Mesenchymal stem cell (in vitro differentiated cells and primary cell): ENCODE data around the gene NTRK1.

Experiments
- DNase-seq: peaks from one replicate; pipeline ENCODE4 v3.0.0-alpha.2; 2013
- H2AFZ ChIP-seq: one replicate; pipeline ENCODE4 v1.6.1; 2013; ENCODE audit warnings: low read depth, mild to moderate bottlenecking, control low read depth, inconsistent platforms, low read length, moderate library complexity
- H2AK5ac ChIP-seq: 2 replicates; pipeline ENCODE4 v1.6.1; 2013; ENCODE audit warnings: low read length, moderate library complexity, mild to moderate bottlenecking, inconsistent platforms; ENCODE audit not compliant: severe bottlenecking
- H2BK120ac ChIP-seq: one replicate; pipeline ENCODE4 v1.6.1; 2013; ENCODE audit warnings: low read depth, mild to moderate bottlenecking, inconsistent platforms, low read length, moderate library complexity
- H2BK12ac ChIP-seq, 2 experiments: one replicate each; pipeline ENCODE4 v1.6.1; 2013; ENCODE audit warnings: inconsistent platforms in 2 of 2, low read length in 2 of 2, mild to moderate bottlenecking in 2 of 2, moderate library complexity in 2 of 2, control low read depth in 1 of 2
- H2BK15ac ChIP-seq: one replicate; pipeline ENCODE4 v1.6.1; 2013; ENCODE audit warnings: mild to moderate bottlenecking, low read depth, inconsistent platforms; ENCODE audit not compliant: poor library complexity, severe bottlenecking
- H2BK5ac ChIP-seq: 2 replicates; pipeline ENCODE4 v1.6.1; 2013; ENCODE audit warnings: low read depth, mild to moderate bottlenecking, low read length, control low read depth, inconsistent platforms; ENCODE audit not compliant: poor library complexity, severe bottlenecking
- H3K14ac ChIP-seq, 2 experiments: one replicate each; pipeline ENCODE4 v1.6.1; 2013; ENCODE audit warnings: inconsistent platforms in 2 of 2, low read length in 2 of 2, control low read depth in 1 of 2, mild to moderate bottlenecking in 1 of 2, moderate library complexity in 1 of 2
- H3K18ac ChIP-seq, 2 experiments: one replicate each; pipeline ENCODE4 v1.6.1; 2013; ENCODE audit warnings: inconsistent platforms in 2 of 2, low read length in 2 of 2, control low read depth in 1 of 2, low read depth in 1 of 2, mild to moderate bottlenecking in 1 of 2
- H3K23ac ChIP-seq, 2 experiments: one replicate each; pipeline ENCODE4 v1.6.1; 2013; ENCODE audit warnings: inconsistent platforms in 2 of 2, low read length in 2 of 2, mild to moderate bottlenecking in 2 of 2, moderate library complexity in 2 of 2, control low read depth in 1 of 2
- H3K27ac ChIP-seq: 2 replicates; pipeline ENCODE4 v1.5.1; 2013; ENCODE audit warnings: mild to moderate bottlenecking, moderate library complexity, low read length, control low read depth, inconsistent platforms; ENCODE audit not compliant: poor library complexity, severe bottlenecking
- H3K27me3 ChIP-seq, 2 experiments: 2 replicates each; pipeline versions ENCODE4 v1.6.1 to v1.7.0; 2013; ENCODE audit warnings: low read length in 2 of 2, mild to moderate bottlenecking in 2 of 2, moderate library complexity in 2 of 2, control low read depth in 1 of 2, inconsistent platforms in 1 of 2; ENCODE audit not compliant: control insufficient read depth in 1 of 2, insufficient read depth in 1 of 2
- H3K36me3 ChIP-seq, 2 experiments: 2 replicates each; pipeline versions ENCODE4 v1.6.1 to v1.7.0; 2013; ENCODE audit warnings: low read length in 2 of 2, control low read depth in 1 of 2, inconsistent platforms in 1 of 2, low read depth in 1 of 2, mild to moderate bottlenecking in 1 of 2; ENCODE audit not compliant: insufficient read depth in 2 of 2, control insufficient read depth in 1 of 2
- H3K4ac ChIP-seq, 2 experiments: one replicate each; pipeline ENCODE4 v1.6.1; 2013; ENCODE audit warnings: inconsistent platforms in 2 of 2, low read length in 2 of 2, mild to moderate bottlenecking in 2 of 2, moderate library complexity in 2 of 2, control low read depth in 1 of 2, low read depth in 1 of 2
- H3K4me1 ChIP-seq: 2 replicates; pipeline ENCODE4 v1.6.1; 2013; ENCODE audit warnings: low read depth, low read length, control low read depth; ENCODE audit not compliant: control insufficient read depth, insufficient read depth
- H3K4me2 ChIP-seq: 2 replicates; pipeline ENCODE4 v1.6.1; 2013; ENCODE audit warnings: low read length, mild to moderate bottlenecking, inconsistent platforms; ENCODE audit not compliant: poor library complexity, severe bottlenecking
- H3K4me3 ChIP-seq, 2 experiments: 2 replicates each; pipeline versions ENCODE4 v1.5.1 to v1.7.0; 2013; ENCODE audit warnings: low read length in 2 of 2, mild to moderate bottlenecking in 2 of 2, control low read depth in 1 of 2, low read depth in 1 of 2; ENCODE audit not compliant: insufficient read depth in 1 of 2
- H3K79me1 ChIP-seq: replicated peaks from 2 replicates; pipeline ENCODE4 v1.6.1; 2013; ENCODE audit warnings: mild to moderate bottlenecking, control low read depth, low read length, inconsistent platforms; ENCODE audit not compliant: poor library complexity, severe bottlenecking
- H3K9ac ChIP-seq: 2 replicates; pipeline ENCODE4 v1.7.0; 2013; ENCODE audit warnings: mild to moderate bottlenecking, low read length, moderate library complexity
- H3K9me3 ChIP-seq: 2 replicates; pipeline ENCODE4 v1.7.0; 2013; ENCODE audit warnings: mild to moderate bottlenecking, low read length; ENCODE audit not compliant: control insufficient read depth
- H4K8ac ChIP-seq: one replicate; pipeline ENCODE4 v1.6.1; 2013; ENCODE audit warnings: inconsistent platforms, mild to moderate bottlenecking, low read length, moderate library complexity
- H4K91ac ChIP-seq: one replicate; pipeline ENCODE4 v1.6.1; 2013; ENCODE audit warnings: mild to moderate bottlenecking, low read length, inconsistent platforms
- WGBS: methylation state at CpG from one replicate; pipeline ENCODE4 v1.1.7; 2013; ENCODE audit warnings: mixed read lengths; 5-methylcytosine and 5-hydroxymethylcytosine counted together

NTRK1 gene

DNA sequence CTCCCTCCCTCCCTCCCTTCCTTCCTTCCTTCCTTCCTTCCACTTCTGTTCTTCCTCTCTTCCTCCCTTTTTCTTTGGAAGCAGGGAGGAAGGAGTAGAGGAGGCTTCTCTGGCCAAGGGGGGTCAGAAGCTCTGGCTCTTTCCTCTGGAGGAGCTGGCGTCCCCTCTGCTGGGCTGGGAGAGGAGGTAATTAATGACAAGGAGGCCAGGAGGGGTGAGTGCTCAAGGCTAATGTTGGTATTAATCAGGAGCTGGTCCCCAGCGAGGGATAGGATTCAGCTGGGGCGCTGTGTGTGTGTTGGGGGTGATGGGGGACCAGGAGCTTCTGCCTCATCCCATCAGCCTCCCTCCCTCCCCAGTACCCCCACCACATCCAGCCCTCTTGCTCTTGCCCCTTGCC is 26.7 kb downstream of the NTRK1 start:
- Histone ChIP-seq H2AFZ (no peak overlapping the region), H4K8ac (no peak overlapping the region), H3K18ac (no peak overlapping the region), H3K4me3 (no peak overlapping the region), H2BK15ac (no peak overlapping the region), H3K9me3 (no peaks in the 10 kb centered on the region), H3K4me1 (no peaks in the 10 kb centered on the region), H3K27ac (no peak overlapping the region), H3K27me3 (peaks cover 54 to 65% of the 10 kb centered on the region in 2 experiments), H3K23ac (no peak overlapping the region), H3K4ac (no peak overlapping the region), H3K4me2 (no peak overlapping the region), H3K36me3 (peaks cover 0 to 3% of the 10 kb centered on the region in 2 experiments), H2BK5ac (no peak overlapping the region), H3K79me1 (no peaks in the 10 kb centered on the region), H4K91ac (no peak overlapping the region), H2BK12ac (no peak overlapping the region), H2BK120ac (no peak overlapping the region), H3K9ac (no peak overlapping the region), H3K14ac (no peak overlapping the region), H2AK5ac (no peak overlapping the region)
- DNase-seq, result no peak
- WGBS, result 0% methylated on average over 1 of the region's 3 CpGs

DNA sequence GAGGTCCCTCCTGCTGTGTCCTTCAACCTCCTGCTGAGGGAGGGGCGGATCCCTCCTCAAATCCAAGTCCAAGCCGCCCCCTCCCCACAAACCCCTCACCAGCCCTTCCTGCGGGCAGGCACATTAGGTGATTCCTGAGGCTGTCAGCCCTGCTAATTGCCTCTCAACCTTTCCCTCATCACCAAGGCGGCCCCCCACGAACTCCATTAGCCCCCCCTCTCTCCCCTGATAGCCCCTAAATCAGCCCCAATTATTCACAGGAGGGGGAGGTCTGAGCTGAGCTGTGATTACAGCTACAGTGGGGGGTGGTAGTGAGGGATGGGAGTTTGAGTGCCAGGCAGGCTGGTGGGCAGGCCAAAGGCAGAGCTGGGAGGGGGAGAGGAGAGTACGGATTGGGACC is 27.1 kb downstream of the NTRK1 start:
- H4K91ac ChIP-seq, result no peak overlapping the region
- WGBS, result 16% methylated on average over 3 of the region's 6 CpGs

DNA sequence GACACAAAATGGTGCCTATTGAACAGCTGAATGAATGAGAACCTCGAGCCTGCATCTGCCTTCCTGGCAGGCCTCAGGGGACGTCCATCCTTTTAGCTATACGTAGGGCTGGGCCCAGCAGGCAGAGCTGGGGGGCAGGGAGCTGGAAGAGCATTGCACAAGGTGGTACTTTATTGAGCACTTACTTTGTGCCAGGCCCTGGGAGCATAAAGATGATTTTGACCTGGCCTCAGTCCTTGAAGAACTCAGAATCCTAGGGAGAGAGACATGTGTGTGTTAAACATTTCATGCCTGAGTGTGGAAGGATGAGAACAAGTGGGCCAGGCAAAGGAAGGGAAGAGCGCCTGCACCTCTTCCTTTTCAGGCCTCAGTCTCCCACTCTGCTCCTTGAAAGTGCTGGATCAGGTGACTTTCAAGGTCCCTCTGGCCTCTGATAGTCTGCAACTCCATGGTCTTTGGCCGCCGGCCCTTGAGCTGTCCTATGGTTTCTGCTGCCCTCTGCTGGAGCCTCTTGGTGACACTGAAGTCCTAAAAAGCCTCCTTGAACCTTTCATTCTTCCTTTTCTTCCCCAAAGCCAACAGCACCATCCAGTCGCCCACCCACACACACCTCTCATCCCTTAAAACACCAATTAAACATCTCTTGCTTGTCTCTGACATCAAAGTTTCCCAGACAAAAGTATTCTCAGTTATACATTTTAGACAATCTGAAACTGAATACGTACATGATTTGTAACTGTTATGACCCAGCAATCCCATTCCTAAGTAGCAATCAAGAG is 29.3 kb downstream of the NTRK1 start:
- Histone ChIP-seq H3K27ac (no peak overlapping the region), H2BK120ac (no peak overlapping the region), H3K4me1 (peaks cover 20% of the 10 kb centered on the region), H2AFZ (no peak overlapping the region), H2AK5ac (no peak overlapping the region), H3K9me3 (no peaks in the 10 kb centered on the region), H4K8ac (peak overlapping the region; percentile 78), H3K36me3 (peaks cover 0 to 3% of the 10 kb centered on the region in 2 experiments), H2BK15ac (no peak overlapping the region), H3K4me3 (no peak overlapping the region), H3K18ac (no peak overlapping the region), H3K27me3 (peaks cover 29 to 38% of the 10 kb centered on the region in 2 experiments), H3K79me1 (no peaks in the 10 kb centered on the region), H3K4me2 (no peak overlapping the region), H3K4ac (no peak overlapping the region), H2BK5ac (no peak overlapping the region), H4K91ac (no peak overlapping the region), H3K14ac (no peak overlapping the region), H2BK12ac (no peak overlapping the region), H3K9ac (no peak overlapping the region), H3K23ac (no peak overlapping the region)
- 45% methylated on average over 8 of the region's 8 CpGs for WGBS
- DNase-seq, result peak; percentile 80

More for the DNA sequence above, 27.1 kb downstream of the NTRK1 start:
- Histone ChIP-seq H3K27ac (no peak overlapping the region), H3K27me3 (peaks cover 50 to 60% of the 10 kb centered on the region in 2 experiments), H4K8ac (no peak overlapping the region), H2BK15ac (peak overlapping the region; percentile 4), H3K4me3 (no peak overlapping the region), H3K79me1 (no peaks in the 10 kb centered on the region), H3K4me2 (no peak overlapping the region), H2BK120ac (no peak overlapping the region), H3K18ac (no peak overlapping the region), H3K4me1 (peaks cover 1% of the 10 kb centered on the region), H3K36me3 (peaks cover 0 to 3% of the 10 kb centered on the region in 2 experiments), H2AK5ac (no peak overlapping the region), H2BK5ac (no peak overlapping the region), H3K9ac (no peak overlapping the region), H3K9me3 (no peaks in the 10 kb centered on the region), H3K23ac (no peak overlapping the region), H2BK12ac (no peak overlapping the region), H3K4ac (no peak overlapping the region), H2AFZ (no peak overlapping the region), H3K14ac (no peak overlapping the region)
- no peak for DNase-seq

DNA sequence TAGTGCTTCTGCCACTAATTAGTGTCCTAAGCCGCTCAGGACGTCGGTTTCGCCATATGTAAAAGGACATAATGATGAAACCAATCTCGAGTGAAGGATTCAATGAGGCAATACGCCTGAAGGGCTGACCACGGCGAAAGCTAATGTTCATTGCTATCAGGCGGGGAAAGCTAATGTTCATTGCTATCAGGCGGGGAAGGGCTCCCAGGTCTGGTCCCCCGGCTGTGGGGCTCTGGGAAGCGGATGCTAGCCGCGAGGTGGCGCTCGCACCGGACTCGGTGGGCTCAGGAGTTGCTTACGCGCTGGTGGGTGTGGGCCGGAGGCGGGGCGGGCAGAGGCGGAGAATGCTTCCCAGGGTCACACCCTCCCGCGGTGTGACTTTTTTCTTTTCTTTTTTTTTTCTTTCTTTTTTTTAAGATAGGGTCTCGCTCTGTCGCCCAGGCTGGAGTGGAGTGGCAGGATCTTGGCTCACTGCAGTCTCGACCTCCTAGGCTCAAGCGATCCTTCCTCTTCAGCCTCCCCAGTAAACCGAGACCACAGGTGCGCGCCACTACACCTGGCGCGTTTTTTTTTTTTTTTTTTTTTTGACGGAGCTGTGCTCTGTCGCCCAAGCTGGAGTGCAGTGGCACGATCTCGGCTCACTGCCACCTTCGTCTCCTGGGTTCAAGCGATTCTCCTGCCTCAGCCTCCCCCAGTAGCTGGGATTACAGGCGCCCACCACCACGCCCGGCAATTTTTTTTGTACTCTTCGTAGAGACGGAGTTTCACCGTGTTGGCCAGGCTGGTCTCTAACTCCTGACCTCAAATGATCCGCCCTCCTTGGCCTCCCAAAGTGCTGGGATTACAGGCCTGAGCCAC is 31.8 kb downstream of the NTRK1 start:
- Histone ChIP-seq H2BK12ac (no peak overlapping the region), H3K27me3 (peaks cover 10 to 14% of the 10 kb centered on the region in 2 experiments), H3K36me3 (peaks cover 0 to 3% of the 10 kb centered on the region in 2 experiments), H4K8ac (no peak overlapping the region), H3K18ac (no peak overlapping the region), H2BK120ac (peak overlapping the region; percentile 91), H3K4ac (no peak overlapping the region), H4K91ac (peak overlapping the region; percentile 87), H3K4me3 (peak overlapping the region in 1 of 2 experiments; percentile 64), H3K4me2 (peak overlapping the region; percentile 57), H2AFZ (no peak overlapping the region), H3K14ac (no peak overlapping the region), H3K27ac (no peak overlapping the region), H3K9ac (peak overlapping the region; percentile 60), H3K23ac (no peak overlapping the region), H3K9me3 (no peaks in the 10 kb centered on the region), H2BK15ac (no peak overlapping the region), H2AK5ac (no peak overlapping the region), H3K4me1 (peaks cover 39% of the 10 kb centered on the region), H2BK5ac (no peak overlapping the region), H3K79me1 (no peaks in the 10 kb centered on the region)
- DNase-seq, result peak; percentile 92
- 14% methylated on average over 44 of the region's 48 CpGs for WGBS
